Tibial nerve (tissue), 4 donors: Measurements from ENCODE around the gene CASZ1. TPM values are rescaled to one million over a fixed set of nuclear protein-coding genes. Genes with fewer than 3 reads are reported as not detected.
A peak's percentile ranks its signal among the peaks of the same experiment; 100 is the strongest.

ENCODE experiments used
- DNase-seq, 2 donors: peaks; one replicate each; pipeline ENCODE4 v3.0.0-alpha.2; 2019; ENCODE audit warnings: low spot score in 2 of 2
- H3K27ac ChIP-seq, 4 donors: fragments of 200-600 bp; sonication (generic) in 3 of 4; one replicate each; pipeline ENCODE4 v1.5.1; 2017 to 2019; ENCODE audit warnings: mild to moderate bottlenecking in 1 of 4
- H3K27me3 ChIP-seq, 2 donors: fragments of 200-600 bp; sonication (generic) in 1 of 2; one replicate each; pipeline versions ENCODE4 v1.5.1 to v1.6.0; 2017 to 2019
- H3K36me3 ChIP-seq, 3 donors: fragments of 200-600 bp; sonication (generic); one replicate each; pipeline ENCODE4 v1.5.1; 2018 to 2019
- H3K4me1 ChIP-seq, 4 donors: fragments of 200-600 bp; sonication (generic) in 3 of 4; one replicate each; pipeline ENCODE4 v1.5.1; 2017 to 2019
- H3K4me3 ChIP-seq, 4 donors: fragments of 200-600 bp; sonication (generic) in 3 of 4; one replicate each; pipeline ENCODE4 v1.5.1; 2017 to 2019; ENCODE audit warnings: mild to moderate bottlenecking in 1 of 4, moderate library complexity in 1 of 4
- H3K9me3 ChIP-seq, 4 donors: fragments of 200-600 bp; sonication (generic) in 3 of 4; one replicate each; pipeline ENCODE4 v1.5.1; 2017 to 2019
- CTCF ChIP-seq, 5 experiments: fragments of 200-600 bp in 3 of 5; fragments of 450-650 bp in 2 of 5; sonication (generic) in 3 of 5; IDR thresholded peaks; one replicate each; pipeline ENCODE4 v1.5.1; 2016 to 2019; ENCODE audit warnings: antibody characterized with exemption in 5 of 5, mild to moderate bottlenecking in 3 of 5, moderate library complexity in 2 of 5
- EP300 ChIP-seq, 2 donors: sonication (generic); formaldehyde crosslinking; IDR thresholded peaks; one replicate each; pipeline ENCODE4 v1.6.1; 2017; ENCODE audit warnings: antibody characterized with exemption in 2 of 2, mild to moderate bottlenecking in 1 of 2
- POLR2A ChIP-seq, 2 donors: fragments of 450-650 bp; IDR thresholded peaks; one replicate each; pipeline ENCODE4 v1.6.1; 2017; ENCODE audit warnings: antibody characterized with exemption in 2 of 2, mild to moderate bottlenecking in 2 of 2, moderate library complexity in 2 of 2
- WGBS, 2 donors: methylation state at CpG; one replicate each; pipeline ENCODE4 v1.1.5; 2018; 5-methylcytosine and 5-hydroxymethylcytosine counted together
- total RNA-seq, 4 donors: library from RNA; depleted of rRNA; stranded (reverse); fragments of >200 nt; gene quantifications; one replicate each; pipeline ENCODE4 v1.1.0, GENCODE V29; 2016

CASZ1 gene
- total RNA-seq, 4 donors from 2014 or later: 1.7 to 7.5 (median 5.1) TPM

GRCh38 chr1:10687782-10688408 lies 108.6 kb downstream of the CASZ1 start:
- H3K36me3 ChIP-seq: no peaks in the 10 kb centered on the region

DNA sequence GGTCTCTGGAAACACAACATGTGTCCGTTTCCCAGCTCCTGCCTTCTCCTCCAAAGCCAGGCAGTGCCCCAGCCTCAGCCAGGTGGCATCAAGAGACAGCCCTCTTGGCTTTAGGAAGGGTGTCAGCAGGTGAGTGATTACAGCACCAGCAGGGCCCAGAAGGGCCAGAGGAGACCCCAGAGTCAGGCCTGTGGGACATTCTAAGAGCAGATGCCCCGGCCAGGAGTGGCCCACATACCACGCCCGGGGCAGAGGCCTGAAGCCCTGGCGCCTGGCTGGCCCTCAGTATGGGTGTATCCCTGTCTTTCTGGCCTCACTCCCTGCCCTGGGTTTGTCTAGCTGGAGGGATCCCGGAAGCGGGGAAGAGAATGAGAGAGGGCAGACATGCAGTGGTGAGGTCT lies 109.2 kb downstream of the CASZ1 start:
- Histone ChIP-seq H3K27me3 (no peaks in the 10 kb centered on the region), H3K36me3 (no peaks in the 10 kb centered on the region), H3K27ac (peak overlapping the region in 1 of 4 donors; percentile 40), H3K9me3 (no peaks in the 10 kb centered on the region), H3K4me3 (no peak overlapping the region), H3K4me1 (peaks cover 0 to 44% (median 14%) of the 10 kb centered on the region in 4 donors)
- WGBS, 2 donors: 75 to 86% methylated on average over 7 of the region's 7 CpGs
- TF ChIP-seq POLR2A (IDR thresholded peaks at IDR 0.05) (no peak), CTCF (IDR thresholded peaks at IDR 0.05) (no peak), EP300 (IDR thresholded peaks at IDR 0.05) (no peak)
- DNase-seq: no peak

More at GRCh38 chr1:10687782-10688408, 108.6 kb downstream of the CASZ1 start:
- Histone ChIP-seq H3K27me3 (no peaks in the 10 kb centered on the region), H3K4me1 (peaks cover 0 to 44% (median 16%) of the 10 kb centered on the region in 4 donors), H3K27ac (no peak overlapping the region), H3K4me3 (no peak overlapping the region), H3K9me3 (no peaks in the 10 kb centered on the region)
- no peak for DNase-seq
- WGBS, 2 donors: 70 to 78% methylated on average over 13 to 15 of the region's 15 CpGs
- no peak for TF ChIP-seq EP300 (IDR thresholded peaks at IDR 0.05)
- TF ChIP-seq POLR2A (IDR thresholded peaks at IDR 0.05): no peak
- TF ChIP-seq CTCF (IDR thresholded peaks at IDR 0.05): no peak

DNA sequence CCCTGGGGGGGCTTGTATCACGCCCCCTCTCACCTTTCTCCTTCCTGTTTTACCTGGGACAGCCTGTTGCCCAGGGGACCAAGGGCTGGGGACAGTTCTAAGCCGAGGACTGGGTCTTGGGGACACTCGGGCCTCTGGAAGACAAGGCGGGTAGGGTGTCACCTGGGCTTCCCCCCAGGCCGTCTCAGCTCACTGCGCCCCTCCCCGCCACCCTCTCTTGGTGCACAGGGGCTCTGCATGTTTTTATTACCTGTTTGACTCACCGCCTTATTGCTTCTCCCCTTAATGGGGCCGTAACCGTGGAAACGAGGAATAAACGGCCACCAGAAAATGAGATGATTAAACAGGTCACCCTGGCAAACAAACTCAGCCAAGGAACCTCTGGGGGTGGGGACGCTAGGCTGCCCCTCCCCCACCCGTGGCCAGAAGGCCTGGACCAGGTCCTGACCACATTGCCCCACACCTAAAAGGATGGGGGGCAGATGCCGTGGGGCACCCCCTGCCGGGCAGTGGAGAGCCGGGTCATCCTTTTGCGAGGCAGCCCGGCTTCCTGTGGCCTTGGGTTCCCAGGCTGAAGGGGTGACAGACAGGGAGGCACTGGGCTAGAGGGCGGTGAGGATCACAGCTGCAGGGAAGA lies 109.9 kb downstream of the CASZ1 start:
- H3K36me3 ChIP-seq: no peaks in the 10 kb centered on the region
- H3K27ac ChIP-seq: no peak overlapping the region
- H3K27me3 ChIP-seq: no peaks in the 10 kb centered on the region
- no peaks in the 10 kb centered on the region for H3K9me3 ChIP-seq
- TF ChIP-seq CTCF (IDR thresholded peaks at IDR 0.05) (no peak), EP300 (IDR thresholded peaks at IDR 0.05) (no peak), POLR2A (IDR thresholded peaks at IDR 0.05) (no peak)
- no peak overlapping the region for H3K4me3 ChIP-seq
- no peak for DNase-seq
- peaks cover 0 to 50% (median 14%) of the 10 kb centered on the region in 4 donors for H3K4me1 ChIP-seq
- WGBS, 2 donors: 61 to 74% methylated on average over 17 to 20 of the region's 20 CpGs

DNA sequence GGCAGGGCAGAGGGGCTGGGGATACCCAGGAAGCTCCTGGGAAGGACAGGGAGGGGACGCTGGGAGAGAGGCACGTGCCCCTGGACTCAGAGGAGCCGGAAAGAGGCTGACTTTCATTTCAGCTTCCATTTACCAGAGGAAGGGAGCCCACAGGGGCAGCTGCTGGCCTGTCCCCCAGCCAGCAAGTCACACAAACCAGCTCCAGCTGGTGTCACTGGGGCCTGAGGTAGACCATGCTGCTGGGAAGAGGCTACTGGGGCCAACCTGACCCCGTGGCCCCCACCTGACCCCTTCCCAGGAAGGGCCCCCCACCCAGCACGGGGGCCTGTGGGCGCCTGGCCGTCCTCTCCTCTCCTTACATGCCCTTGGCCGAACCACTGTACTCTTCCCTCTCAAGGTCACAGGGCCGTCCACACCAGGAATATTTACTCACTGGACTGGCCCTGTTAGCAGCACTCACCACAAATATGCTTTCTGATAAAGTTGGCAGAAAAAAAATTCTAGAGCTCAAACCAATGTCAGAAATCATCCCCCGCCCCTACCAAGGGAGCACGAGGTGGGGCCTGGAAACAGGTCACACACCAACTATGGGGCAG lies 110.5 kb downstream of the CASZ1 start:
- Histone ChIP-seq H3K27me3 (no peaks in the 10 kb centered on the region), H3K4me3 (no peak overlapping the region), H3K9me3 (no peaks in the 10 kb centered on the region), H3K27ac (no peak overlapping the region), H3K36me3 (no peaks in the 10 kb centered on the region), H3K4me1 (peaks cover 0 to 51% (median 14%) of the 10 kb centered on the region in 4 donors)
- WGBS, 2 donors: 59 to 62% methylated on average over 10 to 11 of the region's 11 CpGs
- no peak for DNase-seq
- TF ChIP-seq POLR2A (IDR thresholded peaks at IDR 0.05) (no peak), CTCF (IDR thresholded peaks at IDR 0.05) (no peak)

- TF ChIP-seq EP300 (IDR thresholded peaks at IDR 0.05) (no peak), CTCF (IDR thresholded peaks at IDR 0.05) (no peak), POLR2A (IDR thresholded peaks at IDR 0.05) (no peak)
- Histone ChIP-seq H3K27me3 (no peaks in the 10 kb centered on the region), H3K36me3 (no peaks in the 10 kb centered on the region), H3K4me1 (peaks cover 0 to 51% (median 14%) of the 10 kb centered on the region in 4 donors), H3K4me3 (no peak overlapping the region), H3K9me3 (no peaks in the 10 kb centered on the region), H3K27ac (no peak overlapping the region)
- DNase-seq: no peak
- 74 to 78% methylated on average over 15 of the region's 15 CpGs for WGBS, 2 donors
Observed at GRCh38 chr1:10685196-10685807, 111.1 kb downstream of the CASZ1 start.
